Endometrium (tissue), 2 donors: ENCODE measurements around the gene CRTC1.
A peak's percentile ranks its signal among the peaks of the same experiment; 100 is the strongest.
"Not testable (repeated sequence)": the region's sequence is repeated elsewhere in the genome, so short reads cannot be mapped to it uniquely, and the experiment has no call there.

Experiments
- FAIRE-seq: peaks from 2 replicates; lab custom pipeline; 2012; peaks lifted over from hg19 to GRCh38; lab: Jason Lieb, UNC
- donor health status: control.
- donor health status: control.

The CRTC1 gene

GRCh38 chr19:18730885-18731513 is 47.5 kb downstream of the CRTC1 start:
- FAIRE-seq: no peak

GRCh38 chr19:18731562-18732008 is 48.1 kb downstream of the CRTC1 start:
- FAIRE-seq: no peak

GRCh38 chr19:18733196-18733647 is 49.7 kb downstream of the CRTC1 start:
- FAIRE-seq: peak; percentile 92

- not testable (repeated sequence) for FAIRE-seq
These were observed 50.4 kb downstream of the CRTC1 start for GRCh38 chr19:18733762-18734332.

GRCh38 chr19:18735324-18735723 is 51.8 kb downstream of the CRTC1 start:
- FAIRE-seq: no peak

GRCh38 chr19:18735752-18736151 is 52.3 kb downstream of the CRTC1 start:
- no peak for FAIRE-seq

GRCh38 chr19:18736415-18737336 is 53.2 kb downstream of the CRTC1 start:
- FAIRE-seq: no peak

GRCh38 chr19:18737337-18737953 is 54.0 kb downstream of the CRTC1 start:
- FAIRE-seq: no peak

- FAIRE-seq: no peak
These were observed 54.5 kb downstream of the CRTC1 start for GRCh38 chr19:18737954-18738351.

- FAIRE-seq: no peak
These were observed 55.6 kb downstream of the CRTC1 start for GRCh38 chr19:18738961-18739690.

GRCh38 chr19:18741124-18742121 is 57.9 kb downstream of the CRTC1 start:
- FAIRE-seq: no peak

GRCh38 chr19:18742324-18742723 is 58.8 kb downstream of the CRTC1 start:
- no peak for FAIRE-seq

GRCh38 chr19:18742838-18743783 is 59.6 kb downstream of the CRTC1 start:
- FAIRE-seq: no peak

- no peak for FAIRE-seq
These were observed 60.4 kb downstream of the CRTC1 start for GRCh38 chr19:18743784-18744418.

- no peak for FAIRE-seq
These were observed 61.7 kb downstream of the CRTC1 start for GRCh38 chr19:18745012-18745735.

- FAIRE-seq: no peak
These were observed 62.5 kb downstream of the CRTC1 start for GRCh38 chr19:18745931-18746330.

- FAIRE-seq: no peak
These were observed 63.2 kb downstream of the CRTC1 start for GRCh38 chr19:18746401-18747325.
